ENCODE data around the gene PLXNA2. TPM values are rescaled to one million over a fixed set of nuclear protein-coding genes. Genes with fewer than 3 reads are reported as not detected.

PLXNA2 gene
- total and polyA plus RNA-seq, 2 of the 8 experiments (the other 6 are each of a cell fraction or from before 2014, with no cell fraction given): 0.33 to 1.5 TPM

GRCh38 chr1:208083715-208084085 lies 160.5 kb downstream of the PLXNA2 start (continued):
- TF ChIP-seq EP300 (IDR thresholded peaks at IDR 0.05; ENCODE audit: borderline replicate concordance in 1 of 2, low read depth in 2 of 2, low read length in 2 of 2) (no peak), KDM4A (IDR thresholded peaks at IDR 0.05; ENCODE audit: low read depth, low read length, severe bottlenecking) (no peak), BACH1 (IDR thresholded peaks at IDR 0.05; ENCODE audit: low read length) (no peak), YY1 (IDR thresholded peaks at IDR 0.05; ENCODE audit: low read depth, low read length) (no peak)
